ENCODE results near the gene FGF7.

Gene FGF7

DNA sequence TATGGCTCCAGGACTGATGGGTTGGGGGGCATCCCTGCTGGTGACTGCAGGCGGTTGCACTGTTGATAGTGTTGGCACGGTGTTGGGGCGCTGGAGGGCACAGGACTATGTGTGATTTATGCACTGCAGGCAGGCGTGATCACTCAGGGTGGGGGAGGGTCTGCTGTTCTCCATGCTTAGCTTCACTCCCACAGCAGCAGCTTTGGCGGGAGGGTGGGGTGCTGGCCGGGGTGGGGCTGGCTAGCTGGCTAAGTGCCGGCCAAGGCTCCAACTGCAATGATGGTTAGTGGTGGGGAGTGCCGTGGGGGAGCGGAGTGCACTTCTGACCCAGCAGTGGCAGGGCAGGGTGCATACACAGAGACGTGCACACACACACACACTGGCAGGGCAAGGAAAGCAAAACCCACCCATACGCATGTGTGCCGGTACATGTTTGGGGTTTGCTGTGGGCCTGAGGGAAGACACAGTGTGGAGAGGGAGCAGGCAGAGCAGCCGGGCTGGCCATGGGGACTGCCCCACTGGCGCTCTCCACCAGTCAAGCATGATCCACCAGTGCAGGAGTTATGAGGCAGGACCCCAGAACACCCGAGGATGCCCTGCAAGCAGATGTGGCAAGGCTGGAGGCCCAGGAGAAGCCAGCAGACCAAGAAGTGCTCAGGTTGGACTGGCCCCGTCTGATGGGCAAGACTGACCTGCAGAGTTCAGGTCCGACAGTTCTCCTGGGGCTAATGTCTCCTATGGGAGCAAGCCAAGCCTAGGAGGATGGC, 16.5 kb upstream of the FGF7 start:
- no peaks in the 10 kb centered on the region for H3K27me3 ChIP-seq
- peak in 1 of 2 donors; percentile 54 for DNase-seq
- H3K9me3 ChIP-seq: no peaks in the 10 kb centered on the region
- TF ChIP-seq, protein P1, sequence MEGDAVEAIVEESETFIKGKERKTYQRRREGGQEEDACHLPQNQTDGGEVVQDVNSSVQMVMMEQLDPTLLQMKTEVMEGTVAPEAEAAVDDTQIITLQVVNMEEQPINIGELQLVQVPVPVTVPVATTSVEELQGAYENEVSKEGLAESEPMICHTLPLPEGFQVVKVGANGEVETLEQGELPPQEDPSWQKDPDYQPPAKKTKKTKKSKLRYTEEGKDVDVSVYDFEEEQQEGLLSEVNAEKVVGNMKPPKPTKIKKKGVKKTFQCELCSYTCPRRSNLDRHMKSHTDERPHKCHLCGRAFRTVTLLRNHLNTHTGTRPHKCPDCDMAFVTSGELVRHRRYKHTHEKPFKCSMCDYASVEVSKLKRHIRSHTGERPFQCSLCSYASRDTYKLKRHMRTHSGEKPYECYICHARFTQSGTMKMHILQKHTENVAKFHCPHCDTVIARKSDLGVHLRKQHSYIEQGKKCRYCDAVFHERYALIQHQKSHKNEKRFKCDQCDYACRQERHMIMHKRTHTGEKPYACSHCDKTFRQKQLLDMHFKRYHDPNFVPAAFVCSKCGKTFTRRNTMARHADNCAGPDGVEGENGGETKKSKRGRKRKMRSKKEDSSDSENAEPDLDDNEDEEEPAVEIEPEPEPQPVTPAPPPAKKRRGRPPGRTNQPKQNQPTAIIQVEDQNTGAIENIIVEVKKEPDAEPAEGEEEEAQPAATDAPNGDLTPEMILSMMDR (IDR thresholded peaks at IDR 0.05): no peak
- H3K27ac ChIP-seq: no peak overlapping the region
- H3K4me1 ChIP-seq: no peaks in the 10 kb centered on the region
- H3K4me3 ChIP-seq: no peak overlapping the region
- intact Hi-C loops (cut with DNase I; ENCODE audit: low total_unique reads): no loop called here
- H3K36me3 ChIP-seq: no peaks in the 10 kb centered on the region

DNA sequence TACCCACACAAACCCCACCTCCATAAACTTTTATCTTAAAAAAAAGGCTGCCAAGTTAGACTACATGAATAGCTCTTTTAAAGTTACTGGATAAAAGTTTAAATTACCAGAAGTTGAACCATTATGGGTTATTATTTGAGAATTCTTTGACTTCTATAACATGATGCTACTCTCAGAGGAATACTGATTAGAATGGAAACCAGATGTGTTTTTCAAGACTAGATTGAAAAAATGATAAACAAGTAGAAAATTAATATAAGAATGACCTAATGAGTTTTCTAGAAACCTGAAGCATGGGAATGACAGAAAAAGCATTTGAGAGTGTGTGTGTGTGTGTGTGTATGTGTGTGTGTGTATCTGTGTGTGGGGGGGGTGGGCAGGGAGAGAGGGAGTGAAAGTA, 12.4 kb upstream of the FGF7 start:
- intact Hi-C loops (cut with DNase I; ENCODE audit: low total_unique reads): no loop called here
- no peak overlapping the region for H3K27ac ChIP-seq
- H3K4me1 ChIP-seq: no peaks in the 10 kb centered on the region
- H3K9me3 ChIP-seq: no peaks in the 10 kb centered on the region
- no peaks in the 10 kb centered on the region for H3K36me3 ChIP-seq
- H3K4me3 ChIP-seq: no peak overlapping the region
- no peaks in the 10 kb centered on the region for H3K27me3 ChIP-seq
- DNase-seq: no peak
- TF ChIP-seq, protein P1 (IDR thresholded peaks at IDR 0.05): no peak

GRCh38 chr15:49412797-49413196, 10.2 kb upstream of the FGF7 start:
- no peaks in the 10 kb centered on the region for H3K9me3 ChIP-seq
- no peaks in the 10 kb centered on the region for H3K27me3 ChIP-seq
- no peak for DNase-seq
- no peaks in the 10 kb centered on the region for H3K4me1 ChIP-seq
- no peak overlapping the region for H3K4me3 ChIP-seq
- H3K27ac ChIP-seq: no peak overlapping the region
- H3K36me3 ChIP-seq: no peaks in the 10 kb centered on the region
- intact Hi-C loops (cut with DNase I; ENCODE audit: low total_unique reads): no loop called here
- TF ChIP-seq, protein P1 (IDR thresholded peaks at IDR 0.05): no peak

GRCh38 chr15:49415149-49415548, 7.9 kb upstream of the FGF7 start:
- no peak for DNase-seq
- H3K9me3 ChIP-seq: no peaks in the 10 kb centered on the region
- H3K27ac ChIP-seq: no peak overlapping the region
- H3K36me3 ChIP-seq: no peaks in the 10 kb centered on the region
- H3K4me1 ChIP-seq: no peaks in the 10 kb centered on the region
- H3K27me3 ChIP-seq: no peaks in the 10 kb centered on the region
- intact Hi-C loops (cut with DNase I; ENCODE audit: low total_unique reads): no loop called here
- TF ChIP-seq, protein P1 (IDR thresholded peaks at IDR 0.05): no peak
- H3K4me3 ChIP-seq: no peak overlapping the region

DNA sequence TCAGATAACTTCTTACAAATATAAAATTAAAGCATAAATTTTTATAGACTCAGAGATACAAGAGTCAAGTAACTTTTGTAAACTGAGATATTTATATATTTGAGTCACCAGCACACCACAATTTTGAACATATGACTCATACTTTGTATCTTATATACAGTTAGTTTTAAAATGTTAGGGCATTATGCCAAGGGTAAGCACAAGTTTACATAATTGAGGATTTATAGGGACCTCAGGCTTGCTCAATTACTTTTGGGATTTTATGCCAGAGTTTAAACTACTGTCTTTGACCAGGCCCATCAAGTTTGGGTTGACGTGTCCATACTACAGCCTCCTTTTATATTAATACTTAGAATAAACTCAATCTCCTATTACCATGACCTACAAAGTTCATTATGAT, 7.4 kb upstream of the FGF7 start:
- TF ChIP-seq, protein P1 (IDR thresholded peaks at IDR 0.05): no peak
- H3K27ac ChIP-seq: no peak overlapping the region
- H3K27me3 ChIP-seq: no peaks in the 10 kb centered on the region
- no peak for DNase-seq
- no peaks in the 10 kb centered on the region for H3K9me3 ChIP-seq
- H3K36me3 ChIP-seq: no peaks in the 10 kb centered on the region
- intact Hi-C loops (cut with DNase I; ENCODE audit: low total_unique reads): no loop called here
- no peak overlapping the region for H3K4me3 ChIP-seq
- H3K4me1 ChIP-seq: no peaks in the 10 kb centered on the region
